HG02870 (cell line): ENCODE data around the gene ANP32A.
"Not testable (repeated sequence)": the region's sequence is repeated elsewhere in the genome, so short reads cannot be mapped to it uniquely, and the experiment has no call there.

Experiments
- ATAC-seq: cut with Tn5 transposase; IDR thresholded peaks from one replicate; pipeline ENCODE4 v1.9.1; 2021; ENCODE audit warnings: mild to moderate bottlenecking, moderate library complexity; ENCODE audit not compliant: unreplicated experiment

ANP32A gene

DNA sequence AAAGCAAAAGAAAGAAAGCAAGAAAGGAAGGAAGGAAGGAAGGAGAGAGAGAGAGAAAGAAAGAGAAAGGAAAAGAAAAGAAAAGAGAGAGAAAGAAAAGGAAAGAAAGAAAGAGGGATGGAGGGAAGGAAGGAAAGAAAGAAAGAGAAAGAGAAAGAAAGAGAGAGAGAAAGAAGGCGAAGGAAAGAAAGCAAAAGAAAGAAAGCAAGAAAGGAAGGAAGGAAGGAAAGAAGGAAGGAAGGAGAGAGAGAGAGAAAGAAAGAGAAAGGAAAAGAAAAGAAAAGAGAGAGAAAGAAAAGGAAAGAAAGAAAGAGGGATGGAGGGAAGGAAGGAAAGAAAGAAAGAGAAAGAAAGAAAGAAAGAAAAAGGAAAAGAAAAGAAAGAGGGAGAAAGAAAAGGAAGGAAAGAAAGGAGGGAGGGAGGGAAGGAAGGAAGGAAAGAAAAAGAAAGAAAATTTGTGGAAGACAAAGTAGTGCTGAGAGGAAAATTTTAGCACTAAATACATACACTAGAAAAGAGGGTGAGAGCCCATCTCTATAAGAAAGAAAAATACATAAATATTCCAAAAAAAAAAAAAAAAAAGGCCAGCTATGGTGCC, 60.6 kb downstream of the ANP32A start:
- ATAC-seq = not testable (repeated sequence)

DNA sequence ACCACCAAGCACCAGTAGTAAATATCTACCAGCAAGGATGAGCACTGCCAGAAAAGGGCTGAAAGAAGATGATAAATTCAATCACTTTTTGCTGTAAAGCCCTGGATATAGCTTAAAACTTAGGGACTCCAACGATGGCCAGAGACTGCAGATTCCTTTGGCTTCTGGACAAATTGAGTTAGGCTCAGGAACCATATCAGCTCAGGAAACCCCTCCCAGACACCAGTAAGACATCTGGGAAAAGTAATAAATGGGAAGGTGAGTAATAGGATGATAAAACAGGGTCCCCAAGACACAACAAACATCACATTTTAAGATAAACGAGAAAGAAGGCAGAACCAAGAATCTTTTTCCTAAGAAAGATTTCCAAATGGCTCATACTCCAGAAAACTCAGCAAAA, 65.0 kb downstream of the ANP32A start:
- ATAC-seq = no peak

- no peak for ATAC-seq
Observed at GRCh38 chr15:68751622-68752021, 69.1 kb downstream of the ANP32A start.

GRCh38 chr15:68749793-68750192, 70.9 kb downstream of the ANP32A start:
- ATAC-seq = no peak

GRCh38 chr15:68749365-68749764, 71.3 kb downstream of the ANP32A start:
- ATAC-seq = no peak

- no peak for ATAC-seq
Observed at GRCh38 chr15:68743256-68743655, 77.4 kb downstream of the ANP32A start.

- no peak for ATAC-seq
Observed at GRCh38 chr15:68739390-68740080, 81.2 kb downstream of the ANP32A start.

DNA sequence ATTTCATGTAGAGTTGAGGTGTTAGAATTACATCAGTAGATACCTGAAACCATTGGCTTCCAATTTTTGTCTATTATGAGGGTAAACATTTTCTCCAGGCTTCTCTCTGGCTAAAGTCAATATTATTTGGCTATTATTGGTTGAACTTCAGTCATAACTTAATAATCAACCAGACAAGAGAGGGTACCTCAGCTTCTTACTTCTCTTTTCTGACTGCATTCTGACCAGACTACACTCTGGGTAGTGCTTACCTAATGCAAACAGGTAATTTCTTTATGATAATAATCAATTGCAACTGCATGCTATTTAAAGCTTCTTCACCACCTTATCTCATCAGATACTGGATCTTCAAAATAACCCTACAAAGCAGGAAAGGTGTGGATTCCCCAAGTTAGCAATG, 85.1 kb downstream of the ANP32A start:
- ATAC-seq = no peak

DNA sequence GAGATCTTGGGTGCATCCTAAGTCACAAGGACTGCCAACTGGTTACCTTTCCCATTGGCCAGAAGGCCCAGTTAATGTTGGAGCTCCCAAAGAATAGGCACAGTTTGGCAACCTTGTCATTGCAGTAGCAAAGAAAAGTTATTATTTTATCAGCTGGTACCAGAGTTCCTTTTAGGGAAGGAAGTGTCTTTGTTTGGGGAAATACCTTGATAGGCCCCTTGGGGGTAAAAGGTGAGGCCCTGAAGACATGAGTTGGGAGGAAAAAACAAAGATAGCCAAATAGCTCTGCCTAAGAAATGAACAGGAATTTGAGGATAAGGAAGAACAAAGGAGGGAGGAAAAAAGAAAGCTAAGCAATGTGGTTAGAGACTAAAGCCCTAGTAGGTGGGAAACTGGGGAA, 85.8 kb downstream of the ANP32A start:
- ATAC-seq = no peak

DNA sequence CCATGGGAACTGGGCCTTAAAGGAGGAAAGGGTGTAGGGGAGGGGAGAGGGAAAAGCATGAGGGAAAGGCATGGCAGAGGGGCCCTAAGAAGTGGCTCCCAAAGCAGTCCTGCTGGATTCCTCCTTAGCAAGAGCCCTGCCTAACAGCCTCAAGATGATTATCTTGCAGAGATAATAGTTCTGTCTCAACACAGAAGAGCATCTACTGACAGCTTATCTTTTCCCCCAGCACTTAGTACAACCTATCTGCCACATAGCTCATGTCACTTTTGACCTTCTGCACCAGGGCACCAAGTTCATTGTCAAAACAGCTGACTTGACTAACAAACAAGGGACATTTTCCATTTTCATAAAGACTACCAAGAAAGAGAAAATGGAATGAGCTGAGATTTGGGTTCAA, 86.3 kb downstream of the ANP32A start:
- ATAC-seq = no peak

GRCh38 chr15:68733666-68734065, 87.0 kb downstream of the ANP32A start:
- no peak for ATAC-seq

DNA sequence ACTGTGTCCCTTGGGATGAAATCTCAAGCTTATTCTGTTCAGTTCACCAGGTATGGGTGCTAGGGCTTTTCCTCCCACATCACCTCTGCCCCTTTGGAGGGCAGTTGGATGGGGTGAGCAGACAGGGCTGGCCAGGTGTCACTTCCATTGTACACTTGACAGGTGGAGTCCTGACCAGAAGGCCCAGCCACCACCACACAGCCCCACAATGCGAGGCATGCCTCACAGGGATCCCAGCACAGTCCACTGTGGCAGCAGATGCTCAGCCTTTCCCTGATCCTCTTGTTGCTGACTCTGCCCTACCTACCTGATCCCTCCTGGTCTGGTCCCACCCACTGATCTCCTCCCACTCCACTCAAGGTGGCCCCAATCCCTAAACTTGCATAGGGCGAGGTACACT, 88.2 kb downstream of the ANP32A start:
- ATAC-seq = no peak

GRCh38 chr15:68730976-68731897, 89.5 kb downstream of the ANP32A start:
- ATAC-seq = no peak

- ATAC-seq = no peak
Observed at GRCh38 chr15:68730471-68730919, 90.2 kb downstream of the ANP32A start.

DNA sequence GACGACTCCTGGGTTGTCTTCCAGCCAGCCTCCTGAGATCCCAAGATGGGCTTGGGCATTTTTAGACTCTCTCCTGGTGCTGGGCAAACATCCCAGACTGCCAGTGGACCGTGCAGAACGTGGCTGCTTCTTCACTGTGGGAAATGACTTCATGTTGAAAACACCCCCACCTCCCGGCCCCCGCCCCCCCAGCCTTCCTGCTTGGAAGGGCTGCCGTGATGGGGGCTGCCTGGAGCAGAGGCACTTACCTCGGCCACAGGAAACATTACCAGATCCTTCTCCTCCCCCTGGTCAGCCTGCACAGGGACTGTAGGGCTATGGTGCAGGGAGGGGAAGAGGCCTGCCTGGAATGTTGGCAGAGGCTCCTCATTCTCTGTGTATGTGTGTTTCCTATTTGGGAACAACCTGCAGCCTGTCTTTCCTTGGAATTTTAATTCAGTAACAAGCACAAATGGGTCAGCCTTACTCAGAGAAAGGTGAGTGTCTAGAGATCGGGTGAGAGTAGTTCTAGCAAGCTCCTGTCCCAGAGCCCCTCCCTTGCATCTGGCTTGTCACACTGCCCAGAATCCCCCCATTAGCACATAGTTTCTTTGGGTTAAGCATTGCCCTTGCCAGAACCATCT, 90.8 kb downstream of the ANP32A start:
- no peak for ATAC-seq
